Measurements from ENCODE around the gene LRIG1.

GRCh38 chr3:66433522-66433782, 67.4 kb downstream of the LRIG1 start:
- TF ChIP-seq, protein P1, sequence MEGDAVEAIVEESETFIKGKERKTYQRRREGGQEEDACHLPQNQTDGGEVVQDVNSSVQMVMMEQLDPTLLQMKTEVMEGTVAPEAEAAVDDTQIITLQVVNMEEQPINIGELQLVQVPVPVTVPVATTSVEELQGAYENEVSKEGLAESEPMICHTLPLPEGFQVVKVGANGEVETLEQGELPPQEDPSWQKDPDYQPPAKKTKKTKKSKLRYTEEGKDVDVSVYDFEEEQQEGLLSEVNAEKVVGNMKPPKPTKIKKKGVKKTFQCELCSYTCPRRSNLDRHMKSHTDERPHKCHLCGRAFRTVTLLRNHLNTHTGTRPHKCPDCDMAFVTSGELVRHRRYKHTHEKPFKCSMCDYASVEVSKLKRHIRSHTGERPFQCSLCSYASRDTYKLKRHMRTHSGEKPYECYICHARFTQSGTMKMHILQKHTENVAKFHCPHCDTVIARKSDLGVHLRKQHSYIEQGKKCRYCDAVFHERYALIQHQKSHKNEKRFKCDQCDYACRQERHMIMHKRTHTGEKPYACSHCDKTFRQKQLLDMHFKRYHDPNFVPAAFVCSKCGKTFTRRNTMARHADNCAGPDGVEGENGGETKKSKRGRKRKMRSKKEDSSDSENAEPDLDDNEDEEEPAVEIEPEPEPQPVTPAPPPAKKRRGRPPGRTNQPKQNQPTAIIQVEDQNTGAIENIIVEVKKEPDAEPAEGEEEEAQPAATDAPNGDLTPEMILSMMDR (tag by site-specific recombination; IDR thresholded peaks at IDR 0.05) = no peak
- TF ChIP-seq ZNF274 (IDR thresholded peaks at IDR 0.05; ENCODE audit: low read length) (no peak), ZNF274 (tag by site-specific recombination; IDR thresholded peaks at IDR 0.05; ENCODE audit: borderline replicate concordance) (no peak), ZNF747 (tag by site-specific recombination; IDR thresholded peaks at IDR 0.05) (no peak)
- TF ChIP-seq, protein P2, sequence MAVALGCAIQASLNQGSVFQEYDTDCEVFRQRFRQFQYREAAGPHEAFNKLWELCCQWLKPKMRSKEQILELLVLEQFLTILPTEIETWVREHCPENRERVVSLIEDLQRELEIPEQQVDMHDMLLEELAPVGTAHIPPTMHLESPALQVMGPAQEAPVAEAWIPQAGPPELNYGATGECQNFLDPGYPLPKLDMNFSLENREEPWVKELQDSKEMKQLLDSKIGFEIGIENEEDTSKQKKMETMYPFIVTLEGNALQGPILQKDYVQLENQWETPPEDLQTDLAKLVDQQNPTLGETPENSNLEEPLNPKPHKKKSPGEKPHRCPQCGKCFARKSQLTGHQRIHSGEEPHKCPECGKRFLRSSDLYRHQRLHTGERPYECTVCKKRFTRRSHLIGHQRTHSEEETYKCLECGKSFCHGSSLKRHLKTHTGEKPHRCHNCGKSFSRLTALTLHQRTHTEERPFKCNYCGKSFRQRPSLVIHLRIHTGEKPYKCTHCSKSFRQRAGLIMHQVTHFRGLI (tag by site-specific recombination; IDR thresholded peaks at IDR 0.05) = no peak
